Chondrocyte (in vitro differentiated cells): ENCODE results near the gene ACACA. TPM values are rescaled to one million over a fixed set of nuclear protein-coding genes. Genes with fewer than 3 reads are reported as not detected.

Source experiments
- DNase-seq: peaks from one replicate; pipeline ENCODE4 v3.0.0; 2021; ENCODE audit warnings: mixed read lengths, low spot score
- H3K27ac Mint-ChIP-seq: one replicate; pipeline ENCODE4 v1.8.0; 2021; ENCODE audit warnings: mild to moderate bottlenecking, moderate library complexity, mixed read lengths; ENCODE audit not compliant: unreplicated experiment
- H3K27me3 Mint-ChIP-seq: 2 replicates; pipeline ENCODE4 v1.8.0; 2021; ENCODE audit warnings: low read depth, mixed read lengths
- H3K36me3 Mint-ChIP-seq: 2 replicates; pipeline ENCODE4 v1.8.0; 2021; ENCODE audit warnings: low read depth, mixed read lengths
- H3K4me1 Mint-ChIP-seq: 2 replicates; pipeline ENCODE4 v1.8.0; 2021; ENCODE audit warnings: low read depth, mild to moderate bottlenecking, mixed read lengths
- H3K4me3 Mint-ChIP-seq: one replicate; pipeline ENCODE4 v1.8.0; 2021; ENCODE audit warnings: mild to moderate bottlenecking, moderate library complexity, mixed read lengths; ENCODE audit not compliant: unreplicated experiment
- H3K9me3 Mint-ChIP-seq: 2 replicates; pipeline ENCODE4 v1.8.0; 2021; ENCODE audit warnings: low read depth, mixed read lengths
- CTCF ChIP-seq: fragments of 200-600 bp; sonication (generic); IDR thresholded peaks from 2 replicates; pipeline ENCODE4 v1.5.0; 2021; ENCODE audit warnings: antibody characterized with exemption, mild to moderate bottlenecking, moderate library complexity
- total RNA-seq: library from RNA; stranded (reverse); gene quantifications from 3 replicates; pipeline ENCODE4 v1.2.1, GENCODE V29; 2021

The ACACA gene
- total RNA-seq, 1 donor from 2014 or later: 77.1 TPM

DNA sequence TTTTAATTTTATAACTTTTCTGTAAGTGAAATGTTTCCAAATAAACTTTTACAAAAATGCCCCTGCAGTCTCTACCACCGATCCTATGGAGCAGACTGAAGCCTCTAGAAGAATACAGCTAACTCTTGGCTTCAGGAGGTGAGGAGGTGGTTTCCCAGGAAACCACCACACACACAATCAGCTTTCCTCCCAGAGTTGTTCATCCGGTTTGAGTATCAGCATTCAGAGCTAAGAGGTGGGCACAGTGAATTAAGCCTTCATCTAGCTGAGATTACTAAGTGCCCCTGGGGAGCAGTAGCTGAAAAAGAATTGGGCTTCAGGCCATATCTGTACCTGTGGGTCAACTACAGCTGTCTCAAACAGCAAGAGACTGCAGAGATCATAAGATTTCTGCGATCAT, 318.2 kb downstream of the ACACA start:
- TF ChIP-seq CTCF: no peak
- no peak for DNase-seq
- Mint-ChIP-seq H3K36me3 (peaks cover 26% of the 10 kb centered on the region), H3K4me3 (no peak overlapping the region), H3K9me3 (no peaks in the 10 kb centered on the region), H3K27ac (no peak overlapping the region), H3K27me3 (no peaks in the 10 kb centered on the region), H3K4me1 (no peaks in the 10 kb centered on the region)

DNA sequence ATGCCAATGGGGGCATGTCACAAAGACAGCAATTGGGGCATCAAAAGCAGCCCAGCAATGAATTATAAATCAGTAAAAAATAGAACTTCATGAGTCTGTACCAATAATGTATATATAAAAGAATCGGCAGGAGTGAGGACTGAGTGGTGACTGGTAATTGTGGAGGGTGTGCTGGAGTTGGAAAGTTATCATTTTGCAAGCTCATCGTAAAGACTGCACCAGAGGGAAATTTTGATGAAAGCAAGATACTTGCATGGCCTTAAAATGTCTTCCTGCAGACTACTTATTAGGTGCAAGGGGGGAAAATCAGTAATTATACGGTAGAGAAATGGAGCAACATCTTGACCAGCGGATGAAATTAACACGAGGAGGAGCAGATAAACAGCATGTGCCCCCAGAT, 319.0 kb downstream of the ACACA start:
- H3K4me1 Mint-ChIP-seq: no peaks in the 10 kb centered on the region
- no peaks in the 10 kb centered on the region for H3K9me3 Mint-ChIP-seq
- no peak for DNase-seq
- H3K27ac Mint-ChIP-seq: no peak overlapping the region
- H3K36me3 Mint-ChIP-seq: peaks cover 23% of the 10 kb centered on the region
- no peak overlapping the region for H3K4me3 Mint-ChIP-seq
- TF ChIP-seq CTCF: no peak
- H3K27me3 Mint-ChIP-seq: no peaks in the 10 kb centered on the region

- Mint-ChIP-seq H3K9me3 (no peaks in the 10 kb centered on the region), H3K4me1 (no peaks in the 10 kb centered on the region), H3K27ac (no peak overlapping the region), H3K27me3 (no peaks in the 10 kb centered on the region), H3K36me3 (peaks cover 23% of the 10 kb centered on the region), H3K4me3 (no peak overlapping the region)
- DNase-seq: no peak
- TF ChIP-seq CTCF: no peak
These were observed 319.7 kb downstream of the ACACA start for GRCh38 chr17:37086948-37087347.

DNA sequence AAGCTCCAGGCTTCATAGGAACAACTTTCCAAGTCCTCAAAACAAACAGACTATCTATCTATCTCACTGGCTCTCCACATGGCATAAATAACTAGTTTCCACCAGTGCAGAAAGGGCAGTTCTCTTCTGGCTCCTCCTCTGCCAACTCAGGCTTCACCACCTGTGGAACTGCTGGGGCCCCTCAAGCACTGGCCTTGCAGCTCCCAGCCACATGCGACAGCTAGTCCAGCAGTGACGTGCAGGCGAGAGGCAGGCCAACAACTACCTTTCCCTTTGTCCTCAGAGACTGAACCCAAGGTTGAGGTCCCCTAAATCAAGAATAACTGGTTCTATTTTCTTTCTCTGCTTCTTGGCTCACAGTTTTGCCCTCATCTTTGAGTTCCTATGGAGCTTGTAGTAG, 320.3 kb downstream of the ACACA start:
- H3K27ac Mint-ChIP-seq: no peak overlapping the region
- no peak for DNase-seq
- TF ChIP-seq CTCF: no peak
- no peaks in the 10 kb centered on the region for H3K27me3 Mint-ChIP-seq
- no peaks in the 10 kb centered on the region for H3K4me1 Mint-ChIP-seq
- no peak overlapping the region for H3K4me3 Mint-ChIP-seq
- H3K9me3 Mint-ChIP-seq: no peaks in the 10 kb centered on the region
- peaks cover 23% of the 10 kb centered on the region for H3K36me3 Mint-ChIP-seq

- Mint-ChIP-seq H3K4me3 (no peak overlapping the region), H3K4me1 (no peaks in the 10 kb centered on the region), H3K27ac (no peak overlapping the region), H3K36me3 (peaks cover 25% of the 10 kb centered on the region), H3K9me3 (peaks cover 8% of the 10 kb centered on the region), H3K27me3 (no peaks in the 10 kb centered on the region)
- no peak for DNase-seq
- no peak for TF ChIP-seq CTCF
These were observed 322.3 kb downstream of the ACACA start for GRCh38 chr17:37084372-37084771.
